Right atrium auricular region (tissue), 2 donors: ENCODE data around the gene C1orf185. TPM values are rescaled to one million over a fixed set of nuclear protein-coding genes. Genes with fewer than 3 reads are reported as not detected.
"Not testable (repeated sequence)": the region's sequence is repeated elsewhere in the genome, so short reads cannot be mapped to it uniquely, and the experiment has no call there.

Experiments used
- DNase-seq: peaks from one replicate; pipeline ENCODE4 v3.0.0-alpha.2; 2019; ENCODE audit warnings: low spot score
- H3K27ac ChIP-seq, 2 donors: fragments of 200-600 bp; sonication (generic); 1 replicate in 1 of 2; 2 replicates in 1 of 2; pipeline ENCODE4 v1.5.1; 2016 to 2019
- H3K27me3 ChIP-seq, 2 donors: fragments of 200-600 bp; sonication (generic); one replicate each; pipeline versions ENCODE4 v1.5.1 to v1.6.0; 2017 to 2019
- H3K36me3 ChIP-seq: fragments of 200-600 bp; sonication (generic); one replicate; pipeline ENCODE4 v1.5.1; 2016
- H3K4me1 ChIP-seq, 2 donors: fragments of 200-600 bp; sonication (generic); one replicate each; pipeline versions ENCODE4 v1.5.1 to v1.6.0; 2017 to 2019
- H3K4me3 ChIP-seq, 2 donors: fragments of 200-600 bp; sonication (generic); 1 replicate in 1 of 2; 2 replicates in 1 of 2; pipeline ENCODE4 v1.5.1; 2017 to 2019; ENCODE audit warnings: mild to moderate bottlenecking in 1 of 2, moderate library complexity in 1 of 2
- H3K9me3 ChIP-seq, 2 donors: fragments of 200-600 bp; sonication (generic); one replicate each; pipeline ENCODE4 v1.5.1; 2019
- CTCF ChIP-seq, 2 donors: fragments of 200-600 bp; sonication (generic); IDR thresholded peaks; one replicate each; pipeline ENCODE4 v1.5.1; 2019; ENCODE audit warnings: antibody characterized with exemption in 2 of 2
- total RNA-seq, 2 donors: library from RNA; depleted of rRNA; stranded (reverse); fragments of >200 nt; gene quantifications; one replicate each; pipeline ENCODE4 v1.1.0, GENCODE V29; 2016

Gene C1orf185
- total RNA-seq, 2 donors from 2014 or later: not detected

GRCh38 chr1:51115714-51116404 is 13.8 kb downstream of the C1orf185 start:
- no peaks in the 10 kb centered on the region for H3K9me3 ChIP-seq
- no peak overlapping the region for H3K4me3 ChIP-seq
- no peaks in the 10 kb centered on the region for H3K36me3 ChIP-seq
- no peaks in the 10 kb centered on the region for H3K27me3 ChIP-seq
- no peak for DNase-seq
- H3K4me1 ChIP-seq: no peaks in the 10 kb centered on the region
- TF ChIP-seq CTCF (IDR thresholded peaks at IDR 0.05): no peak
- H3K27ac ChIP-seq: no peak overlapping the region

- no peaks in the 10 kb centered on the region for H3K36me3 ChIP-seq
- H3K27ac ChIP-seq: no peak overlapping the region
- H3K9me3 ChIP-seq: no peaks in the 10 kb centered on the region
- DNase-seq: no peak
- H3K4me1 ChIP-seq: no peaks in the 10 kb centered on the region
- H3K27me3 ChIP-seq: no peaks in the 10 kb centered on the region
- TF ChIP-seq CTCF (IDR thresholded peaks at IDR 0.05): no peak
- H3K4me3 ChIP-seq: no peak overlapping the region
These were observed 17.3 kb downstream of the C1orf185 start for GRCh38 chr1:51119331-51119730.

GRCh38 chr1:51120629-51121028 is 18.6 kb downstream of the C1orf185 start:
- no peak for DNase-seq
- no peaks in the 10 kb centered on the region for H3K4me1 ChIP-seq
- no peaks in the 10 kb centered on the region for H3K27me3 ChIP-seq
- no peaks in the 10 kb centered on the region for H3K36me3 ChIP-seq
- H3K9me3 ChIP-seq: no peaks in the 10 kb centered on the region
- no peak overlapping the region for H3K27ac ChIP-seq
- TF ChIP-seq CTCF (IDR thresholded peaks at IDR 0.05): no peak
- H3K4me3 ChIP-seq: no peak overlapping the region

- H3K27me3 ChIP-seq, H3K4me1 ChIP-seq, H3K9me3 ChIP-seq, H3K4me3 ChIP-seq, H3K36me3 ChIP-seq, DNase-seq, H3K27ac ChIP-seq: not testable (repeated sequence)
These were observed 25.1 kb downstream of the C1orf185 start for GRCh38 chr1:51127152-51127551.

- Histone ChIP-seq H3K4me1 (no peaks in the 10 kb centered on the region), H3K4me3 (no peak overlapping the region), H3K27ac (no peak overlapping the region), H3K36me3 (no peaks in the 10 kb centered on the region), H3K9me3 (peaks cover 3 to 19% of the 10 kb centered on the region in 2 donors), H3K27me3 (no peaks in the 10 kb centered on the region)
- no peak for TF ChIP-seq CTCF (IDR thresholded peaks at IDR 0.05)
- no peak for DNase-seq
These were observed 29.2 kb downstream of the C1orf185 start for GRCh38 chr1:51131185-51131584.

- no peak for TF ChIP-seq CTCF (IDR thresholded peaks at IDR 0.05)
These were observed 31.0 kb downstream of the C1orf185 start for GRCh38 chr1:51133045-51133444.

GRCh38 chr1:51137696-51138095 is 35.7 kb downstream of the C1orf185 start:
- not testable (repeated sequence) for H3K4me3 ChIP-seq, H3K4me1 ChIP-seq, DNase-seq, H3K27me3 ChIP-seq, H3K27ac ChIP-seq, H3K36me3 ChIP-seq
- H3K9me3 ChIP-seq: peaks cover 3 to 11% of the 10 kb centered on the region in 2 donors

More at GRCh38 chr1:51133045-51133444, 31.0 kb downstream of the C1orf185 start:
- Histone ChIP-seq H3K27me3 (no peaks in the 10 kb centered on the region), H3K4me3 (no peak overlapping the region), H3K4me1 (no peaks in the 10 kb centered on the region), H3K36me3 (no peaks in the 10 kb centered on the region), H3K9me3 (peaks cover 3 to 19% of the 10 kb centered on the region in 2 donors), H3K27ac (no peak overlapping the region)
- DNase-seq: no peak
